Islet precursor cell (in vitro differentiated cells): ENCODE results near the gene PTPRN2.

ENCODE experiments used
- DNase-seq: peaks from one replicate; pipeline ENCODE4 v3.0.0-alpha.2; 2018

PTPRN2 gene

DNA sequence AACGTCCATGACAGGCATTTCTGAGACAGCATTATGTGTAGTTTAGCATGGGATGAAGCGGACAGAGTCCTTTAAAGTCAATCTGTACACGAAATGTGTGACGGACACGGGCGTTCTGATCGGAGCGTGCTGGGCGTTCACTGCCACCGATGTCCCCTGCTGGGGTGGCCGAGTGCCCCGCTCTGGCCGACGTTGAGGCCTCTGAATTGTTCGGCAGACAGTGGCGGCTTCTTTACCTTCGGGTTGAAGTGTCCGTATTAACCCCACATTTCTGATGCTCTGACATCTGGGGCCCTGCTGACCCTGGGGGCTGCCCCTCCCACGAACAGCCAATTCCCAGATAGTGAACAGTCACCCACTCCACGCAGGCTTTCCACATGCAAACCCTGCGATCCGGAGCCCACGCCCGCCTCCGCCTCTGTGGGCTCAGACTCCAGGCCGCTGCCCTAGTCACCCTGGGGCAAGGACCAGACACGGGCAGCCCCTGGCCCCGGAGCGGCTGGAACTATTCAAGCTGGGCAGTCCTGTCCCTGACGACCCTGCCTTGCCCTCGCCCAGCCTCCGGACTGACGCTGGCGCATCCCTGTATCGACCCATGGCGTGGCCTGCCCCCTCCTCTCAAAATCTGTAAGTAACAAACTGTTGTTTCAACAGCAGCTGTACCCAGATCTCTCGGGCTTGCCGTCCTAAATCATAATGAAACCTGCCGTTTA, 445.7 kb downstream of the PTPRN2 start:
- DNase-seq: no peak

DNA sequence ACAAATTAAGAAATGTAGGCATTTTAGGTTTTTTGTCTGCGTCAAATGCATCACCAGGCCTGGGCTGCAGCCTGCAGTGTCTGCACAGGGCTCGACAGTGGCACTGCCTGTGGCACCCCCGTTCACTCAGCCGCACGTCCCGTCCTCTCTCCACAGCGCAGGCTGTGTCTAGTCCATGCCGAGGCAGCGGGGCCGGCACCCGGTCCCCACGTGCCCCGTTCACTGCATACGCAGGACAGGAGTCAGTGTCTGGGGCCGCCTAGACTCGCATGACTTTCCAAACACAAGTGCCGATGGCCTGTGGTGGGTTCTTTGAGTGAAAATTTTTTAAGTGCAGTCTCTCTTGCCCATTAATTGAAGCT, 446.4 kb downstream of the PTPRN2 start:
- no peak for DNase-seq

DNA sequence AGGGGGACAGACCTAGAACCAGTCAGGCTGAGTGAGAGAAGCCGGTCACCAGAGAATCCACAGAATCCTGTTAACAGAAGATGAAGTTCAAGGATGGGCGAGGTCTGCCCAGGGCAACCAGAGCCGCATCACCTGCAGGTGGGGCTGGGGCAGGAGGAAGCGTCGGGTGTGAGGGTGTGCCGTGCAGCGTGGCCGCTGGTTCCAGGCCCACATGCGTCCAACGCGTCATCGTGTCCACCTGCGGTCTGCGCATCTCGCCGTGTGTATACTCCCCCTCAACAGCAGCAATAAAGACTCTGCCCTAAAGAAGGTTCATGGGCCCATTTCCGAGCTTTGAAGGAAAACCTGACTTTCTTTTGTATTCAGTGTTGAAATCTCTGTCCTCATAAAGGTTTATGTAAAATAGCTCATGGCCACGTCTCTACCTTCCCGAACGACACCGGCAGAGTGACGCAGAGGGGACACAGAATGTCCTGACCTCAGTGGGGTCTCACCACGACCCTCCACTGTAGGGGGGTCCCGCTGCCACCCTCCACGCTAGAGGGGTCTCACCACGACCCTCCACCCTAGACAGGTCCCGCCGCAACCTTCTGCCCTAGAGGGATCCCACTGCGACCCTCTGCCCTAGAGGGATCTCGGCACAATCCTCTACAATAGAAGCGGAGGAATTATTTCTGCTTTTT, 446.9 kb downstream of the PTPRN2 start:
- no peak for DNase-seq

DNA sequence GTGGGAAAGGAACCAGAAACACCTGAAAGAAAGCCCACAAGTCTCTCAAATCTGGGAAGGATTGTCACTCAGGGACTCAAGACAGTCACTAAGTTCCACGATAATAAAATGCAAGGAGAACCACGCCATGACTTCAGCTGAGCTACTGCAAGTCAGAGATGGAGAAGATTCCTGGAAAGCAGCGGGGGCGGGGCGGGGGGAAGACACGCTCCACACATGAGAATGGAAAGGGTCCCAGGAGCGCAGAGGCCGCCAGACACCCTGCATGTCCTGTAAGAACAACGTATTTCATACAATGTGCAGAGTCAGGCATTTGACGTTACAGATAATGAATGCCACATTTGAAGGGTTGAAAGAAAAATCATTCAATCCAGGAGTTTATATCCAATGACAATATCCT, 448.1 kb downstream of the PTPRN2 start:
- DNase-seq: no peak

DNA sequence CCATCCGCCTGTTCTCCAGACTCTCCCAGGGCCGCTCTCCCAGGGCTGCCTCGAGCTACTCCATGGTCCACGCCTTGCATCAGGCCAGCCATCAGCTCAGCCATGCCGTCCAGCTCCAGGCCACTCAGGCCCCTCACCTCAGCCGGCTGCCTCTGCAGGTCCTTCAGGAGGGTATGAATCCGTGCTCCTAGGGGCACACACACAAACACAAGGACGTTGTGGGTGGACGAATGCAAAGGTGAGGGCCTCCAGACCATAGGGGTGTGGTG, 449.4 kb downstream of the PTPRN2 start:
- no peak for DNase-seq

DNA sequence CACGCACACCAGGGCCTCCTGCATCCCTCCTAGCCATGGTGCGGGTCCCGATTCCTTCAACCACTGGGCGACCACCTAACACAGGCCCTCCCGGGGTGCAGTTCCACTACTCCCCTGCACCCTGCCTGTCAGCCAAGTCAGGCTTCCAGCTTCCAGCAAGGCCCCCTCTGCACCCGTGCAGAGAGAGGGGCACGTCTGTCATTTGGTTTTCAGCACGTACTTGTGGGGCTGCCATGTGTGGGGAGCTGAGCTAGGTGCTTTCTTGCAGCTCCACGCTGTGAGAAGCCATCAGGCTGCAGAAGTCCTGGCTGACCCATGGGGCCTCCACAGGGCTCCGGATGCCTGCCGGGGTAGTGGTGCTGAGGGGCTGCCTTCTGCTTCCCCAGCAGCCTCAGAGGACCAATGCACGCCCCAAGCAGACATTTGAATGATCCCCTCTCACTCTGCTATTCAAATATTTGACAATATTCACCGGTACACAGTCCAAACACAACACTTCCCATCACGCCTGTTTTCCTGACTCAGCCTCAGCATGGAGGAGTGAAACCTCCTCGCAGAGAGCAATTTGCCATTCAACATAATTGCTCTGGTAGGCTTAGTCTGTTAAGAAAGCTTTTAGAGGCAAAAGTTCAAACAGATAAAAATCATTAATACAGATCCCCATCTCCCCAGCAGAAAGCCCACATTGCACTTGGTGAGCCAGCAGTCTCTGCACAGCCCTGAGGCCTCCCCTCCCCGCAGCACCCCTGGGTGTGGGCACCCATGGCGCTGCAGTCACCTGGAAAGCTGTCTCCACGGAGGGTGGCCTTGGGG, 449.9 kb downstream of the PTPRN2 start:
- no peak for DNase-seq

DNA sequence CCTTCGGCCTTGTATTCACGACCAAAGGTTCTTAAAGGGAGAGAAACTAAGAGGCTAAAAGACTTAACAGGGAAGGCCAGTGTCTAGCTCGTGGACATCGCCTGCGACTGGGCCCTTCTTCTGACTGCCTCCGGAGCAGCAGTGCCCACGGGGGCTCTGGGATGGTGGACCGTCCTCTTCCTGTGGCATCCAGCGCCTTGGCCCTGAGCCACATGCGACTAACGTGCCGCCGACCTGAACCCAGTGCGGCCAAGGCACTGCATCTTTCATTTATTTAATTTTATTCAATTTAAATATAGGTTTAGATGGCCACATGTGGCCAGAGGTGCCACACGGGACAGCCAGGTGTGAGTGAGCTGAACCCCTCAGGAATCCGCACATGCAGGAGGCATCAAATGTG, 451.7 kb downstream of the PTPRN2 start:
- DNase-seq: no peak

DNA sequence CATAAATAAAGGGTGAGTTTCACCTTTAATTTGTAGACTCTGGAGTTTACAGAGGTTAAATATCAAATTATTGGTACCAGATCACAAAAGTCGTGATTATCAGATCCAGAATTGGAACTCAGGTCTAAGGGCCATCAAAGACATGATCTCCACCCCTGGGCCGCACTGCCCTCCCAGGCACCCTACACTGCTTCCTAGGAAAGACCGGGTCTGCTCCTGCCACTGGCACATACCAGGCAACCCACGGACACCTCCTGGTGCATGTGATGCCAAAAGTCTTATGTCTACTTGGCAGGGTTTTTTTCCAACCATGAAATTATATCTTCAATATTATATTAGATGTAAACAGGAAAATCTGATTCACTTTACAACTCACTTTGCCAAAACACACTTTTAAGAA, 452.8 kb downstream of the PTPRN2 start:
- DNase-seq: no peak

DNA sequence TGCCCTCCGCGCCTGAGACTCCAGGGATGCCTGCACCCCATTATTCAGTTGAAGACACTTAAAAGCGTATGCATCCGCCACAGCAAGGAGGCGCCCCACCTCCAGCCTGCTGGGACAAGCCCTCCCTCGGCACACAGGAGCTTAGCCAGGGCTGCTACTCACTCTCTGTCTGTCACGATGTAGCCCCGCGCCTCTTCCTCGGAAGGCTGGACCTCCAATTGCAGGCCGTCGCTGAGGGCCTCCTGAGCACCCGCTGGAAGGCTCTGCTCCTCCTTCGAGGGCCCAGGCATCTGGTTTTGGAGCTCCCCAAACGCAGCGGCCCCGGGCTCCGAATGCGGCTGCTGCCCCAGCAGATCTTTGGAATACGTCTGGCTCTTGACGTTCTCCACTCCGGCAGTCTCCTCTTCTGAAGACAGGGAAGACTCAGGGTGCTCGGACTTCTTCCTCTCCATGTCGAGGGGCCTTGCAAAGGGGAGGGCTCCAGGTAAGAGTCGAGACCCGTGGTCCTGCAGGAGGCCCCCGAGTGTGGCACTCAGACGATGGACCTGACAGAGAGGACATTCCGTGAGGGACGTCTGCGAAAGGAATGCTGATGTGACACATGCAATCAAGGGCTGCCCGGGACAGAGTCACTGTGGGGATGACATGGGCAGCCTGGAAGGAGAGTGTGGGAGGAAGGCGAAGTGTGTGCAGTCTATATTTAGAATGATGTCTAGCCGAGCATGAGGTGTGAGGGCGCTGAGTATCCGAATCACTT, 453.9 kb downstream of the PTPRN2 start:
- no peak for DNase-seq

DNA sequence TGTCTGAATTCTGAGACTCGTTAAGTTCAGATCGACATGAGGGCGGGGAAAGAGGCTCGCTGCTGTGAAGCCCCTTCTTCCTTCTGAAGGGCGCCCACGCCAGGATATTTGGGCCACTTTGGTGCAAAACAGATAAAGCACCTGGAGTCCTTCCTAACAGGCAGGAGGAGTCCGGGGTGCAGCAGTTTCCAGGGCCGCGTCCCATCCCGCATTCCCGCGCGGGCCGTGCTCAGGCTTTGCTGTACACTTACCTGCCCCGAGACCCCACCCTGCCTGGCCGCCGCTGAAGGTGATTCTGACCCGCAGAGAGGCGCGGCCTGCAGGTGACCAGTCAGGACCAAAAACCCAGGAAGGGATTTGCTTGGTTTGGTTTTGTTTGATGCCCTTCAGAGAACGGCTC, 454.6 kb downstream of the PTPRN2 start:
- DNase-seq: no peak

DNA sequence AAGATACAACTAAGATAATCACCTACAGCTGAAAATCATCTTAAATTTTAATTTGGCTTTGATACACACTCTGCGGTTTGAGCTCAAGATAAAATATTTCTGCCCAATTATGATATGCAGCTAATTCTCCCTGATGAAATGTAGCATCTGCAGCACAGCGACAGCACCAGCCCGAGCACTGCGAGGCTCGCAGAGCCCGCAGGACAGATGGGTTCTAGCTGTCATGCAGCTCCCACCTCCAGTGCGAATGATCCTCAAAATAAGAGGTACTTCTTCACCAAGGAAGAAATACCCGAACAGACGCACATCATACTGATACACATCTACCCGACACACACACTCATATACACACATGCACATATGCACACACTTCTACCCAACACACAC, 457.6 kb downstream of the PTPRN2 start:
- DNase-seq: no peak

DNA sequence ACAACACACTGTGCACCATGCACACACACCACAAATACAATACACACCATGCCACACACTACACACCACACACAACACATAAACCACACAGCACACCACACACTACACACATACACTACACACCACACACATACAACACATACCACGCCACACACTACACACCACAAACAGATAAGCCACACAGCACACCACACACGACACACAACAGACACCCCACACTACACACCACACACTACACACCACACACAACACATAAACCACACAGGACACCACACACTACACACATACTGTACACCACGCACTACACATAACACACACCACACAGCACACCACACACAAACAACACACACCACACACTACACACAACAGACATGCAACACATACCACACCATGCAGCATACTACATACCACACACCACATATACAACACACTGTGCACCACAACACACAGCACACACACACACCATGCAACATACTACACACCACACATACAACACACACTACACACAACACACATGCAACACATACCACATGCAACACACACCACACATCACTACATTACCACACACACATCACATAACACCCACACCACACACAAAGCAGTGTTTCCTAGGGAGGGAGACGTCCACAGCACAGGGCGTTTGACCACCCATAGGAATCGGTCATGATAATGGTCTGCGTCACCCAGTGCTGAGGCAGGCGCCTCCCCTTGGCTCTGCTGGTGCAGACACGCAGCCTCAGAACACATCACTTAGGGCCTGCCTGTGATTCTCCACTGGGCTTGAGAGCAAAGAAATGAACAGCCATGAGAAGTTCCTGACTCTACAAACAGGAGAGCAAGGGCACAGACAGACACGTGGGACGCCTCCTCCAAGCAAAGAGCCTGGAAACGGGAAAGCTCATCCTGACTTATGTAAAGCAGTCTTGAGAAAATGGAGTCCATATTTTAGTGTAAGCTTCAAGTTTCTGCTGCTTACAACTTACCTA, 458.3 kb downstream of the PTPRN2 start:
- DNase-seq: no peak

DNA sequence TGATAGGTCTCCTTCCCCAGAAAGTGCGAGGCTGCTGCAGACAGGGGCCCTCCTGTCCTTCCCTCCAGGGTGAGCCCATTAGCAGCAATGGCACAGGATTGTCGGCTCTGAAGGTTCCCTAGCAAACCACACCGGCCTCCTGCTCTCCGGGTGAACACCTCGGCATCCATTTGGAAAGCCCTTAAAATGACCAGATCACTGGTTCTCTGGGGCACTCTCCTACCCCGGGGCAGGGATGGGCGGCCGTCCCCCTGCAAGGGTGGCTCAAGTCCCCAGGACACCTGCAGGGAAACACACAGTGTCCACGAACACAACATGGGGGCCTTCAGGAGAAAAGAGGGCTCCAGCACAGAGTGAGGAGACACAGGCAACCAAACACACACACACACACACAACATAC, 459.1 kb downstream of the PTPRN2 start:
- DNase-seq: no peak

DNA sequence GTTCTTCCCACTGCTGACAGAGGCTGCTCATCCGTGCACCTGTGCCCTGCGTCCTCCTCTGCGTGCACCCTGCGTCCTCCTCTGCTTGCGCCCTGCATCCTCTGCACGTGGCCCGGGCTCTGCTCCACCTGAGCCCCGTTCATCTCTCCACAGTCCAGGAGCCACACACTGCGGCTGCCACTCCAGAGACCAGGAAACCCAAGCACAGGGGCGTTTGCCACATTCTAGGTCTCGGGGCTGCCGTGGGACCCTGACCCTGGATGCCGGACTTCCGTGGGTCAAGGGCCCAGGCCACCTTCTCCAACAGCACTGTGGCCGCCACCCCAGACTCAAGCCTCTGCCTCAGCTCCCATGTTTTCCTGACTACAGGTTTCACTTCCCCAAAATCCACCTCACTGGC, 460.4 kb downstream of the PTPRN2 start:
- DNase-seq: no peak

DNA sequence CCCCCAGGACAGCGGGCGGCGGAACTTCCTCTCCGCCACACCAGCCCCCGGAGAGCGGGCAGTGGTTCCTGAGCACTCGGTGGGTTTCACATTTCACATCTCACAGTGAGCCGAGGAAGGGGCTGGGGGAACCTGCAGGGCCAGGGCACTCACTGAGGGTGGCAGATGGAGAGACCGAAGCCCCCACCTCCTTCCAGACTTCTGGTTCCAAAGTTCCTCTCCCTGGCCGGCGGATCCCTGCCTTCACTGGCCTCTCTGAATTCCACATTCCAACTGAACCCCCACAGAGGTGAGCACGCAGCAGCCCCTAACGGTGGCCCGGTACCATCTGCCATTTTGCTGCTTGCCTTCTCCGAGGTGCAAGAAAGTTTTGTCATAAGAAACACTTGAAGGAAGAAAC, 461.0 kb downstream of the PTPRN2 start:
- no peak for DNase-seq

DNA sequence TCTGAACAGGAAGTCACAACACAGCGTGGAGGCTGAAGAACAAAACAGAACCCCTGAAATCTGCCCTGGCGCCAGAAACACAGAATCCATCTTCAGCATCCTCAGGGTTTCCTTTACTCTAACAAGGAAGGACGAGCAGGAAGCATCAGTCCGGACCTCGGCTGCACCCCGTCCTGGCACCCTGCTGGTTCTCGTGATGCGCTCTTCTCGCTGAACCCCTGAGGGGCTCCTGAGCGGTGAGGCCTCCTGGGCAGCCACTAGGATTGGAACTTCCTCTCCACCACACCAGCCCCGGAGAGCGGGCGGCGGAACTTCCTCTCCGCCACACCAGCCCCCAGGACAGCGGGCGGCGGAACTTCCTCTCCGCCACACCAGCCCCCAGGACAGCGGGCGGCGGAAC, 461.9 kb downstream of the PTPRN2 start:
- DNase-seq: no peak

DNA sequence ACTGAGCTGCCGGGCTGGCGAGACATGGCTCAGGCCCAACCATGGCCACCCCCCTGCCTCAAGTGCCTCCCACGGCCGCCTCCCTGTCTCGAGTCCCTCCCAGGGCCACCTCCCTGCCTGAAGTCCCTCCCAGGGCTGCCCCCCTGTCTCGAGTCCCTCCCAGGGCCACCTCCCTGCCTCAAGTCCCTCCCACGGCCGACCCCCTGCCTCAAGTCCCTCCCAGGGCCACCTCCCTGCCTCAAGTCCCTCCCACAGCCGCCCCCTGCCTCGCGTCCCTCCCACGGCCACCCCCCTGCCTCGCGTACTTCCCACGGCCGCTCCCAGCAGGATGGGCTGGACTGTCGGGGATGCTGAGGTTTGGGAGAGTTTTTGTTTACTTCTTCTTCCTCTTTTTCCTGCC, 462.5 kb downstream of the PTPRN2 start:
- DNase-seq: no peak

DNA sequence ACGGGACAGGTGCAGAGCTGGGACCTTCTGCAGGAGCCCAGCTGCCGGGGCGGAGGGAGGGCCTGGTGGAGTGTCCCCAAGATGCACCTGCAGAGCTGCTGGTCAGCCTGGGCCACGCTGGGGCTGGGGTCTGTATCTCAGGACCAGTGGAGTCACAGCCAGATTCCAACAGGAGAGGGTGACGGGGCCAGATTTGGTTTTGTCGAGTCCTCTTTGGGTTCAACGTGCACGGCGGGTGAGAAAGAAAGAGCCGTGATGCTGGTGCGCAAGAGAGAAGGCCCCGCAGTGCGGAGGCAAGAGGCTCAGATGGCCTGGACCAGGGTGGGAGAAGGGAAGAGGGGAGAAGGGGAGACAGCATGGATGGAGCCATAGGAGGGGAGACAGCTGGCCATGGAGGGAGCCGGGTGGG, 462.9 kb downstream of the PTPRN2 start:
- DNase-seq: no peak

DNA sequence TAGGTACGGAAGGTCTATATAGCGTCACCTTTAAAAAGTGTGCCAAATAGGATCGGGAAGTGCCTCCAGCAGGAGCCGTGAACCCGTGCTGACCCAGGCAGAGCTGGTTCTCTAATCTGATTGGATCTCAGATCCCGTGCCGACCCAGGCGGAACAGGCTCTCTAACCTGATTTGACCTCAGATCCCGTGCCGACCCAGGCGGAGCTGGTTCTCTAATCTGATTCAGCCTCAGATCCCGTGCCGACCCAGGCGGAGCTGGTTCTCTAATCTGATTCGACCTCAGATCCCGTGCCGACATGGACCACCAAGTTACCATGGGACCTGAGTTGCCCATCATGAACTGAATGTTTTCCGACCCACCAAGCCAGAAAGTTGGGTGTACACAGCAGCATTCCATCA, 463.9 kb downstream of the PTPRN2 start:
- no peak for DNase-seq

DNA sequence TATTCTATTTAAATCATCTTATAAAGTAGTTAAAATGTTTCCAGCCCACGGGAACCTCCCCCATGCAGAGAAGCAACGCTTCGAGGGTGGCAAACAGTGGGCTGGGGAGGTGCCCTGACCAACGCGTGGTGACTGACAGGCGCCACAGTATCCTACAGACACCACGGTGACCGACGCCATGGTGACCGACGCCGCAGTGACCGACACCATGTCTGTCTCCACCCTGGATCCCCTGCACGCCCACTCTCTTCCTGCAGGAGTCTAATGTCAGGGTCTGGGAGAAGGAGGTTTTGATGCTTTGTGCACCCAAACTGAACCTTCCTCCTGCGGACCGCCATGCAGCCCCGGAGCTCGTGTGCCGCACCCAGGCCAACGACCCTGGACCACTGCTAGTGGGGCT, 464.4 kb downstream of the PTPRN2 start:
- no peak for DNase-seq

DNA sequence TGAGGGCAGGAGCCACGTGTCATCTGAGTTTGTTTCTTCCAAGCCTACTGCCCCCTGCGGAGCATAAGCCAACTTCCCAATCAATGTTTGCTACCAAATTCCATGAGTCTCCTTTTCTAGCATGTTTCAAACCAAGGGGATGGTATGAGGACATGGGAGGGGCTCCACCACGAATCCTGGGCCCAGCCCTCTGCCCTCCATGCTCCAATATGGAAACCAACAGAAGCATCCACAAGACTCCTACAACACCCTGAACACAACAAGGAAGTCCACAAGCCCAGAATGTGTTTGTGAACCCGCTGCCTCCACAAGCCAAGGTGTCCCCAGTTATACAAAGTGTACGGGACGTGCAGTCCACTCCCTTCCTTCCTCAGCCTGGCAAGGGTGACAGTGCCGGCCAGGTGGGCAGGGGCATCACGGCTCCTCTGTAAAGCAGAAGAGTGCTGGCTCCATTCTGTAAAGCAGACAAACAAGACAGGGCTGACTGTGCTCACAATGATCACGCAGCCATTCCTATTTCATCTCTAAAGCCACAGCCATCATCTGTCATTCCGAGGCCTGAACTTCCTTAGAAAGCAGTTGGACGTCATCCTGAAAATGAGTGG, 466.1 kb downstream of the PTPRN2 start:
- DNase-seq: no peak

DNA sequence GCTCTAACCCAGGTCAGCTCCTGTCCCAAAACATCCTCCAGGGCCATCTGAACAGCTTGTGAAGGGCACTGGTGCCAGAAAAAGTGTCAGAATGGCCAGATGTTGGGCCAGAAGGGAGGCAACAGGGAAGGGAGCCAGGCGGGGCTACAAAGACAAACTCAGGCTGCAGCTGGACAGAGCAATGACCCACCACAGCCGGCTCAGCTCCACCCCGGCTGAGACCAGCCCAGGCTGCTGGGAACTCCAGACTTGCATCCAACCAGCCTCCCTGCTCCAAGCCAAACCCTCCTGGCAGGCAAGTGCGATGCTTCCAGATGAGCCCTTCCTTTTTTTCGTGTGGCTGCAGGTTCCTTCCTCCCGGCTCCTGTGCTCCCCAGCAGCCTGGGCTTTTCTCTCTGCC, 466.9 kb downstream of the PTPRN2 start:
- no peak for DNase-seq
